Activated CD4-positive, alpha-beta T cell treated with anti-CD3 and anti-CD28 coated beads, Interleukin-2, amount 50 U/mL, for 4 hours (primary cell): Measurements from ENCODE around the gene GJA8.
A peak's percentile ranks its signal among the peaks of the same experiment; 100 is the strongest.
"Not testable (repeated sequence)": the region's sequence is repeated elsewhere in the genome, so short reads cannot be mapped to it uniquely, and the experiment has no call there.

Source experiments
- DNase-seq, 2 experiments: peaks; one replicate each; pipeline ENCODE4 v3.0.0-alpha.2; 2020

Gene GJA8

GRCh38 chr1:147928236-147929132, 25.9 kb downstream of the GJA8 start, which contains the start of gene GPR89B:
Gene GPR89B (plus strand): TSS chr1:147928420. CDS start chr1:147928537, 117 bp downstream.
- DNase-seq, result peak; percentile 86 to 87

DNA sequence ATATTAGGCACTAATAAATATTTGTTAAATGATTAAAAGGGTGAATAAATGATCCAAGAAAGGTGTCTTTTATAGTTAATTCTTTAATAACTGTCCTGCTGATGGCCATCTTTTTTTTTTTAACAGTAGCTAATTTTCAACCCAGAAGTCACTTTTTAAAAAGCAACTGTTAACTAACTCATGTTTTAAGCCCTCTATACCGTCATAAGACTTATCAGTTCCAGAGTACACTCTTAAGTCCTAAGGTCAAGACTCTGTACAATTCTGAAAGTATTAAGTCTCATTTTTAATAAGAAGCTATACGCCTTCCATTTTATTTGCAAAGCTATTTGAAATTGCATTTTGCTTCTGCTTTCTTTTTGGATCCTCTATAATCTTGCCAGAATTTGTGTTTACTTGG, 28.5 kb downstream of the GJA8 start:
- DNase-seq, result not testable (repeated sequence)

DNA sequence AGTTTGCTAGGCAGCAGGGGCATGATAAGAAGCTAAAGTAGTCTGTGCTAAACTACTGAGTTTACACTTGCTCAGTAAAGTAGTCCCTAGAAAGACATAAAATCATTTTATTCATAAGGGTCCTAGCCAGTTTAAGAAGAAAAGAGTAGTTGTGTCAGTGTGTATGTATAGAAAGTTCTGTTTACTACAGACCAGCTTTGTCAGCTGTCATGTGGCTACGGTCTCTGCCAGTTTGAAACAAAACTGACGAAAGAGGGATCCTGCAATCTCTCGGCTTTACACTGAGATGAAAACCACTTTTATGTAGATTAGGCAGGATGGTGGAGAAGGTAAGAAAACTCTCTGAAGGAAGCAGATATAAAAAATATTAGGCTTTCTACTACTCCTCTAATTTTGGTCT, 32.7 kb downstream of the GJA8 start:
- not testable (repeated sequence) for DNase-seq

- DNase-seq, result not testable (repeated sequence)
These were observed 37.9 kb downstream of the GJA8 start for GRCh38 chr1:147940456-147940855.

- DNase-seq, result not testable (repeated sequence)
These were observed 40.0 kb downstream of the GJA8 start for GRCh38 chr1:147942563-147942962.

GRCh38 chr1:147949517-147949916, 46.9 kb downstream of the GJA8 start:
- not testable (repeated sequence) for DNase-seq
